Gastroesophageal sphincter (tissue), 4 donors: ENCODE results near the gene SMARCA2. TPM values are rescaled to one million over a fixed set of nuclear protein-coding genes. Genes with fewer than 3 reads are reported as not detected.

Experiments
- ATAC-seq: fragments of 150-250 bp; one replicate; pipeline ENCODE4 v1.9.1; 2016; ENCODE audit warnings: mild to moderate bottlenecking, moderate library complexity
- H3K27ac ChIP-seq, 4 donors: fragments of 200-600 bp; sonication (generic) in 3 of 4; 1 replicate in 3 of 4; 2 replicates in 1 of 4; pipeline ENCODE4 v1.5.1; 2016 to 2019
- H3K27me3 ChIP-seq: fragments of 200-600 bp; sonication (generic); one replicate; pipeline ENCODE4 v1.5.1; 2019
- H3K36me3 ChIP-seq, 2 donors: fragments of 200-600 bp; sonication (generic); one replicate each; pipeline ENCODE4 v1.5.1; 2019; ENCODE audit warnings: control low read depth in 1 of 2
- H3K4me1 ChIP-seq, 3 donors: fragments of 200-600 bp; sonication (generic); 1 replicate in 2 of 3; 2 replicates in 1 of 3; pipeline ENCODE4 v1.5.1; 2016 to 2019; ENCODE audit warnings: control low read depth in 2 of 3
- H3K4me3 ChIP-seq, 2 donors: fragments of 200-600 bp; sonication (generic); one replicate each; pipeline ENCODE4 v1.5.1; 2019; ENCODE audit warnings: mild to moderate bottlenecking in 1 of 2, moderate library complexity in 1 of 2
- H3K9me3 ChIP-seq, 3 donors: fragments of 200-600 bp; sonication (generic); one replicate each; pipeline ENCODE4 v1.5.1; 2017 to 2019; ENCODE audit warnings: control low read depth in 2 of 3
- EP300 ChIP-seq: sonication (generic); formaldehyde crosslinking; IDR thresholded peaks from one replicate; pipeline ENCODE4 v1.6.1; 2017; ENCODE audit warnings: antibody characterized with exemption, mild to moderate bottlenecking
- POLR2A ChIP-seq, 2 donors: fragments of 450-650 bp; IDR thresholded peaks; one replicate each; pipeline ENCODE4 v1.6.1; 2017; ENCODE audit warnings: antibody characterized with exemption in 2 of 2, mild to moderate bottlenecking in 2 of 2, moderate library complexity in 1 of 2
- POLR2AphosphoS5 ChIP-seq: sonication (generic); formaldehyde crosslinking; IDR thresholded peaks from one replicate; pipeline ENCODE4 v1.6.1; 2017; ENCODE audit warnings: antibody characterized with exemption
- WGBS, 2 donors: methylation state at CpG; one replicate each; pipeline ENCODE4 v1.1.5; 2018; ENCODE audit warnings: low coverage in 1 of 2; 5-methylcytosine and 5-hydroxymethylcytosine counted together
- total RNA-seq, 4 donors: library from RNA; depleted of rRNA; stranded (reverse); fragments of >200 nt; gene quantifications; one replicate each; pipeline ENCODE4 v1.1.0, GENCODE V29; 2016
- TF ChIP-seq, protein P1 (sequence below), 4 experiments: fragments of 200-600 bp in 2 of 4; fragments of 450-650 bp in 2 of 4; sonication (generic) in 1 of 4; IDR thresholded peaks; one replicate each; pipeline ENCODE4 v1.5.1; 2017 to 2019; ENCODE audit warnings: antibody characterized with exemption in 4 of 4, mild to moderate bottlenecking in 2 of 4, moderate library complexity in 2 of 4

SMARCA2 gene
- total RNA-seq, 4 donors from 2014 or later: 90.5 to 133 (median 98.5) TPM

DNA sequence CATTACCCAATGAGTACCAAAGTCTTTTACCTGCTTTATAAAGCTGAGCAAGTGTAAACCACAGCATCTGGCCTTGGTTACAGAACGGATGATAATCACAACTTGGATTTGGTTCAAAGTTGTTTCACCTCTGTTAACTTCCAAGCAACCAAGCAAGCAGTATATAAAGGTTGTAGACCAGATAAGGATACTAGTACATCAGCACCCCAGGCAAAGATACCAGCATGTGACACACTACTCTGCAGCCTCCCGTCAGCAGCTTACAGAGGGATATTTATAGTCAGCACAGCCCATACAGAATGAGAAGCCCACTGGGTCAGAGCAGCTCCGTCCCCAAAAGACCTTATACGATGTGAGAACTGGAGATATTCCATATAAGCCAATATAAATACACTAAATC, 193.3 kb downstream of the SMARCA2 start:
- no peaks in the 10 kb centered on the region for H3K4me1 ChIP-seq
- TF ChIP-seq POLR2A (IDR thresholded peaks at IDR 0.05) (no peak), POLR2AphosphoS5 (no peak), EP300 (no peak)
- TF ChIP-seq, protein P1, sequence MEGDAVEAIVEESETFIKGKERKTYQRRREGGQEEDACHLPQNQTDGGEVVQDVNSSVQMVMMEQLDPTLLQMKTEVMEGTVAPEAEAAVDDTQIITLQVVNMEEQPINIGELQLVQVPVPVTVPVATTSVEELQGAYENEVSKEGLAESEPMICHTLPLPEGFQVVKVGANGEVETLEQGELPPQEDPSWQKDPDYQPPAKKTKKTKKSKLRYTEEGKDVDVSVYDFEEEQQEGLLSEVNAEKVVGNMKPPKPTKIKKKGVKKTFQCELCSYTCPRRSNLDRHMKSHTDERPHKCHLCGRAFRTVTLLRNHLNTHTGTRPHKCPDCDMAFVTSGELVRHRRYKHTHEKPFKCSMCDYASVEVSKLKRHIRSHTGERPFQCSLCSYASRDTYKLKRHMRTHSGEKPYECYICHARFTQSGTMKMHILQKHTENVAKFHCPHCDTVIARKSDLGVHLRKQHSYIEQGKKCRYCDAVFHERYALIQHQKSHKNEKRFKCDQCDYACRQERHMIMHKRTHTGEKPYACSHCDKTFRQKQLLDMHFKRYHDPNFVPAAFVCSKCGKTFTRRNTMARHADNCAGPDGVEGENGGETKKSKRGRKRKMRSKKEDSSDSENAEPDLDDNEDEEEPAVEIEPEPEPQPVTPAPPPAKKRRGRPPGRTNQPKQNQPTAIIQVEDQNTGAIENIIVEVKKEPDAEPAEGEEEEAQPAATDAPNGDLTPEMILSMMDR (IDR thresholded peaks at IDR 0.05): no peak
- H3K4me3 ChIP-seq: no peak overlapping the region
- no peaks in the 10 kb centered on the region for H3K9me3 ChIP-seq
- no peak overlapping the region for H3K27ac ChIP-seq
- H3K27me3 ChIP-seq: no peaks in the 10 kb centered on the region
- WGBS, 2 donors: 78 to 84% methylated on average over 3 to 4 of the region's 4 CpGs
- no peaks in the 10 kb centered on the region for H3K36me3 ChIP-seq
- ATAC-seq: no peak

DNA sequence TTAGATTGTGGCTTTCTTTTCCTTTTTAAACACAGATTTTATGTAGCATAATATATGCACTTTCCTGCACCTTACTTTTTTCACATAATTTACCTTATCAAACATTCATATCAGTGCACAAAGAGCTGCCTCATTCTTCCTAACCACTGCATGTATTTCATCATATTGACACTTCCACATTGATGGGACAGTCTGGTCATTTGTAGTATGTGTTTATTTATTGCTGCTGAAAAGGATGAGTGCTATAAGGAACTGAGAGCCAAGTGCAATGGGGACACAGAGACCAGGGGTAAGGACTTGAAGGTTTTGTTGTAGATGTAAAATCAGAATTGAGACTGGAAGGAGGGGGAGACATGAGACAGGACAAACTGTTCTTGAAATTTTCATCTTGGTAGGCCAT, 193.8 kb downstream of the SMARCA2 start:
- no peak for ATAC-seq
- H3K27ac ChIP-seq: no peak overlapping the region

DNA sequence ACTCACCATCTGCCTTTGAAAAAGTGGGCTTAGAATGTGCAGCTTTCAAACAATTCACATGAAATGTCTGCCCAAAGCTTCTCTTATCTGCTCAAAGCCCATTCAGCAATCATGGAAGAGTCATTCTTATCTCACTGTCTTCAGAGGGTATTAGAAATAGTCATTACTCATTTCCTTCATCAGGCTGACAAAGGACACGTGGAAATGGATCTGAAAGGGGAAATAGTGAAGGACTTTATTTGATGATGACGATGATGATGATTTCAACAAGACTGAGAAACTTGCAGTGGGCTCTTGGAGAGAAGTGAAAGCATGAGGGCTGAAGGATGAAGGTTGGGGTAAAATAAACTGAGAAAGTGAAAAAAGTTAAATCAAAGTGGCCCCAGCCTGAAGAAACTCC, 194.3 kb downstream of the SMARCA2 start:
- Histone ChIP-seq H3K27ac (no peak overlapping the region), H3K4me1 (no peaks in the 10 kb centered on the region), H3K36me3 (no peaks in the 10 kb centered on the region), H3K4me3 (no peak overlapping the region), H3K27me3 (no peaks in the 10 kb centered on the region), H3K9me3 (no peaks in the 10 kb centered on the region)
- ATAC-seq: no peak
- TF ChIP-seq, protein P1 (IDR thresholded peaks at IDR 0.05): no peak
- TF ChIP-seq POLR2AphosphoS5 (no peak), POLR2A (IDR thresholded peaks at IDR 0.05) (no peak), EP300 (no peak)
- 46 to 63% methylated on average over 2 of the region's 2 CpGs for WGBS, 2 donors

More for the DNA sequence above, 193.8 kb downstream of the SMARCA2 start:
- Histone ChIP-seq H3K9me3 (no peaks in the 10 kb centered on the region), H3K4me3 (no peak overlapping the region), H3K27me3 (no peaks in the 10 kb centered on the region), H3K4me1 (no peaks in the 10 kb centered on the region), H3K36me3 (no peaks in the 10 kb centered on the region)
- TF ChIP-seq POLR2AphosphoS5: no peak

DNA sequence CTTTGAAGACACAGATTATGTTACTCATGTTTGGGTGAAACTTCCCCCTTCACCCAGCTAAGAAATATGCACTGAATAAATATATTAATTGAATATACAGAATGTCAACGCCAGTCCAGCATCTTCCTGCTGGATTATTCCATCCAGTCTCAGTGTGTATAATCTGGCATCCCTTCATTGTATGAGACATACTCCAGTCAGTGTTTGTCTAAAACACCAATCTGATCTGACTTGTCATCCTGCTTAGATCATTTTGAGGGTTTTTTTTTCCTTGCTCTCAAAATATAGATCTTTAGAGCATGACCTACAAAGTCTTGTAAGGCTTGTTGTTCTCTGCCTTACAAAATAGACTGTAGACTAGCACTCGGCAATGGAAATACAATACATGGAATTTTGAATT, 195.1 kb downstream of the SMARCA2 start:
- TF ChIP-seq EP300: no peak
- TF ChIP-seq POLR2AphosphoS5: no peak
- TF ChIP-seq, protein P1 (IDR thresholded peaks at IDR 0.05): no peak
- no peak for TF ChIP-seq POLR2A (IDR thresholded peaks at IDR 0.05)
- ATAC-seq: no peak
- no peaks in the 10 kb centered on the region for H3K9me3 ChIP-seq

DNA sequence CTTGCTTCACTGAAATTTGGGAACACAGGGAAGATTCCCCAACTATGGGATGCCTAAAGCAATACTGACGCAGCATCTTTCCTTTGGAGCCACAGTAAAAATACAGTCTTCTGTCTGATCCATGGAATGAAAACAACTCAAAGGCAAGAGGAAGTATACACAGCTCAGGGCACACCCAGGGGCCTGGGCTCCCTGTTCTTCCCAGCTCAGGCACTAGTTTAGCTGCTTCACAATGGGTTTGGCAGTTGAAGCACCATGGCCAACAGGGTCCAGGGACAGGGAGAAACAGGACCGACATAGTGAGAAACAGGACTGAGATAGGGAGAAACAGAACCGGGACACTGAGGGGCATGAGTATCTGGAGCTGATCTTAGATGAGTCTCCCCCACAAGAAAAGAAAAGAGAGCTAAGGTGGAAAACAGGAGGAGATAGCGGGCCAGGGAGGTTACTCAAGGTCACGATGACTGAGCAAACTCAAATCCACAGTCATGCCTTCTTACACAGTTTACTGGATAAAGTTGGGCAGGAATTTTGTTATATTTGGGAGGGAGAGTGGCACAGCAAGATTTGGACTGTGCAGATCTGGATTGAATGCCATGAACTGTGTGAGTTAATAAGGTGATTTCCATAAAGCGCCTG, 198.8 kb downstream of the SMARCA2 start:
- Histone ChIP-seq H3K4me3 (no peak overlapping the region), H3K4me1 (no peaks in the 10 kb centered on the region), H3K9me3 (no peaks in the 10 kb centered on the region), H3K27me3 (no peaks in the 10 kb centered on the region), H3K36me3 (no peaks in the 10 kb centered on the region), H3K27ac (no peak overlapping the region)
- no peak for ATAC-seq
- TF ChIP-seq POLR2AphosphoS5: no peak
- no peak for TF ChIP-seq POLR2A (IDR thresholded peaks at IDR 0.05)
- TF ChIP-seq EP300: no peak
- TF ChIP-seq, protein P1 (IDR thresholded peaks at IDR 0.05): no peak
- 73 to 100% methylated on average over 3 to 6 of the region's 6 CpGs for WGBS, 2 donors

More for the DNA sequence above, 195.1 kb downstream of the SMARCA2 start:
- no peak overlapping the region for H3K4me3 ChIP-seq
- H3K27ac ChIP-seq: no peak overlapping the region
- no peaks in the 10 kb centered on the region for H3K27me3 ChIP-seq
- WGBS, 2 donors: 83 to 88% methylated on average over 2 of the region's 2 CpGs
- H3K36me3 ChIP-seq: no peaks in the 10 kb centered on the region
- no peaks in the 10 kb centered on the region for H3K4me1 ChIP-seq
